Adrenal gland (tissue), 5 donors: ENCODE measurements around the gene USP50.

Experiments
- CTCF ChIP-seq, 6 experiments: fragments of 450-650 bp in 4 of 6; fragments of 200-600 bp in 2 of 6; sonication (generic) in 1 of 6; IDR thresholded peaks; 1 replicate in 5 of 6; 2 replicates in 1 of 6; pipeline versions ENCODE4 v1.5.1 to v1.8.0; 2016 to 2021; ENCODE audit warnings: antibody characterized with exemption in 6 of 6, mild to moderate bottlenecking in 2 of 6, moderate library complexity in 1 of 6
- POLR2A ChIP-seq, 2 donors: fragments of 450-650 bp; IDR thresholded peaks; one replicate each; pipeline ENCODE4 v1.6.1; 2017; ENCODE audit warnings: antibody characterized with exemption in 2 of 2, mild to moderate bottlenecking in 2 of 2, moderate library complexity in 1 of 2
- donor health status: DM: no; HTN: no; CAD: no.

DNA sequence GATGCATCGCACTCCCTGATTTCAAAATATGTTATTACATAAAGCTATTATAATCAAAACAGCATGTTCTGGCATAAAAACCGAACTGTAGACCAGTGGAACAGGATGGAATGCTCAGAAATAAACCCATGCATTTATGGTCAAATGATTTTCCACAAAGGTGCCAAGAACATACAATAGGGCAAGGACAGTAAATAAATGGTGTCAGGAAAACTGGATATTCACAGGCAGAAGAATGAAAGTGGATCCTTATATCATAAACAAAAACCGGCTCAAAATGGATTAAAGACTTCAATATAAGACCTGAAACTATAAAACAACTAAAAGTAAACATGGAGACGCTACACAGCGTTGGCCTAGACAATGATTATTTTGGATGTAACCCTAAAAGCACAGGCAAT lies 22.6 kb downstream of the USP50 start:
- TF ChIP-seq CTCF (IDR thresholded peaks at IDR 0.05) (no peak), POLR2A (IDR thresholded peaks at IDR 0.05) (no peak)
